ENCODE measurements around the gene XYLT1.

The XYLT1 gene

GRCh38 chr16:17518441-17518840 lies 47.7 kb upstream of the XYLT1 start:
- peak; percentile 75 for ATAC-seq
- TF ChIP-seq ZFP30 (CRISPR knock-in tag; IDR thresholded peaks at IDR 0.05) (peak; percentile 72), ZNF565 (CRISPR knock-in tag; conservative IDR thresholded peaks at IDR 0.05; ENCODE audit: low read depth) (no peak), ISL1 (CRISPR knock-in tag; IDR thresholded peaks at IDR 0.05) (peak; percentile 38; the same call in 1 of the 2 replicates), CSDC2 (CRISPR knock-in tag; IDR thresholded peaks at IDR 0.05) (no peak)

DNA sequence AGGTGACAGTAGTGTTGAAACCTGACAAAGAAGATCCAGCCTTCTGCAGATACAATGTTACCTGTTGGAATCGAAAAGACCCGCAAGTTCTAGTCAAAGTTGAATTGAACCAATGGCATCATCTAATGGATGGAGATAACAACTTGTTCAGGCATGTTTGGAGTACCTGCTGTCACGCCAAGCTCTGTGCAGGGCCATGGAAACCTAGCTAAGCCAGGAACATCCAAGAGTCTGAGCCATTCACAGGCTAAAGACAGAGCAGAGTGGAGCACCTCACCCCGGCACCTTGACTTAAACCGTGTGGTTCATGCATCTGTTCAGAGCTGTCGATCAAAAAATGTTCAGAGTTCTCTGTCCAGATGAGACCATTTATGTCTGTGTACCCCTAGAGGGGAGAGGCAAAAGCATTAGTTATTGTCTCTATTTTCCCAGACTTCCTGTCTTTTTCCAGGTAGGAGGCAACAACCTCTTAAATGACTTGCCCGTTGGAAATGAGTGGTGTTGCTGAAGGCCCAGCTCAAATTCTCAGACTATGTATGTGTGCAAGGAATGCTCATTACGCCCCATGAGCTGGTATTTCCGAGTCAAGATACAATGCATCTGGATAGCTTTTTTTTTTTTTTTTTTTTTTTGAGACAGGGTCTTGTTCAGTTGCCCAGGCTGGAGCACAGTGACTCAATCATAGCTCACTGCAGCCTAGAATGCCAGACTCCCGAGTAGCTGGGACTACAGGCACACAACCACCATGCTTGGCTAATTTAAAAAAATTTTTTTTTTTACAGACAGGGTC lies 44.9 kb upstream of the XYLT1 start:
- TF ChIP-seq ZNF8 (CRISPR knock-in tag; IDR thresholded peaks at IDR 0.05): no peak
- TF ChIP-seq, protein P1, sequence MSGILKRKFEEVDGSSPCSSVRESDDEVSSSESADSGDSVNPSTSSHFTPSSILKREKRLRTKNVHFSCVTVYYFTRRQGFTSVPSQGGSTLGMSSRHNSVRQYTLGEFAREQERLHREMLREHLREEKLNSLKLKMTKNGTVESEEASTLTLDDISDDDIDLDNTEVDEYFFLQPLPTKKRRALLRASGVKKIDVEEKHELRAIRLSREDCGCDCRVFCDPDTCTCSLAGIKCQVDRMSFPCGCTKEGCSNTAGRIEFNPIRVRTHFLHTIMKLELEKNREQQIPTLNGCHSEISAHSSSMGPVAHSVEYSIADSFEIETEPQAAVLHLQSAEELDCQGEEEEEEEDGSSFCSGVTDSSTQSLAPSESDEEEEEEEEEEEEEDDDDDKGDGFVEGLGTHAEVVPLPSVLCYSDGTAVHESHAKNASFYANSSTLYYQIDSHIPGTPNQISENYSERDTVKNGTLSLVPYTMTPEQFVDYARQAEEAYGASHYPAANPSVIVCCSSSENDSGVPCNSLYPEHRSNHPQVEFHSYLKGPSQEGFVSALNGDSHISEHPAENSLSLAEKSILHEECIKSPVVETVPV (CRISPR knock-in tag; IDR thresholded peaks at IDR 0.05): no peak
- no peak for TF ChIP-seq ARNTL (CRISPR knock-in tag; IDR thresholded peaks at IDR 0.05; ENCODE audit: borderline replicate concordance, low read depth)
- TF ChIP-seq ESRRG (CRISPR knock-in tag; IDR thresholded peaks at IDR 0.05): no peak
- TF ChIP-seq, protein P2, sequence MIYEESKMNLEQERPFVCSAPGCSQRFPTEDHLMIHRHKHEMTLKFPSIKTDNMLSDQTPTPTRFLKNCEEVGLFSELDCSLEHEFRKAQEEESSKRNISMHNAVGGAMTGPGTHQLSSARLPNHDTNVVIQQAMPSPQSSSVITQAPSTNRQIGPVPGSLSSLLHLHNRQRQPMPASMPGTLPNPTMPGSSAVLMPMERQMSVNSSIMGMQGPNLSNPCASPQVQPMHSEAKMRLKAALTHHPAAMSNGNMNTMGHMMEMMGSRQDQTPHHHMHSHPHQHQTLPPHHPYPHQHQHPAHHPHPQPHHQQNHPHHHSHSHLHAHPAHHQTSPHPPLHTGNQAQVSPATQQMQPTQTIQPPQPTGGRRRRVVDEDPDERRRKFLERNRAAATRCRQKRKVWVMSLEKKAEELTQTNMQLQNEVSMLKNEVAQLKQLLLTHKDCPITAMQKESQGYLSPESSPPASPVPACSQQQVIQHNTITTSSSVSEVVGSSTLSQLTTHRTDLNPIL (CRISPR knock-in tag; IDR thresholded peaks at IDR 0.05; ENCODE audit: low read depth): no peak
- no peak for TF ChIP-seq TCF4 (CRISPR knock-in tag; IDR thresholded peaks at IDR 0.05; ENCODE audit: borderline replicate concordance)
- no peak for TF ChIP-seq RARB (CRISPR knock-in tag; IDR thresholded peaks at IDR 0.05)
- no peak for TF ChIP-seq ZNF565 (CRISPR knock-in tag; conservative IDR thresholded peaks at IDR 0.05; ENCODE audit: low read depth)
- TF ChIP-seq SNAI2 (CRISPR knock-in tag; IDR thresholded peaks at IDR 0.05): no peak
- TF ChIP-seq ZC3H10 (CRISPR knock-in tag; IDR thresholded peaks at IDR 0.05): no peak
- TF ChIP-seq PPARA (CRISPR knock-in tag; IDR thresholded peaks at IDR 0.05; ENCODE audit: borderline replicate concordance): no peak
- TF ChIP-seq ZFP30 (CRISPR knock-in tag; IDR thresholded peaks at IDR 0.05): no peak
- no peak for TF ChIP-seq GLIS3 (CRISPR knock-in tag; IDR thresholded peaks at IDR 0.05)
- TF ChIP-seq, protein P3, sequence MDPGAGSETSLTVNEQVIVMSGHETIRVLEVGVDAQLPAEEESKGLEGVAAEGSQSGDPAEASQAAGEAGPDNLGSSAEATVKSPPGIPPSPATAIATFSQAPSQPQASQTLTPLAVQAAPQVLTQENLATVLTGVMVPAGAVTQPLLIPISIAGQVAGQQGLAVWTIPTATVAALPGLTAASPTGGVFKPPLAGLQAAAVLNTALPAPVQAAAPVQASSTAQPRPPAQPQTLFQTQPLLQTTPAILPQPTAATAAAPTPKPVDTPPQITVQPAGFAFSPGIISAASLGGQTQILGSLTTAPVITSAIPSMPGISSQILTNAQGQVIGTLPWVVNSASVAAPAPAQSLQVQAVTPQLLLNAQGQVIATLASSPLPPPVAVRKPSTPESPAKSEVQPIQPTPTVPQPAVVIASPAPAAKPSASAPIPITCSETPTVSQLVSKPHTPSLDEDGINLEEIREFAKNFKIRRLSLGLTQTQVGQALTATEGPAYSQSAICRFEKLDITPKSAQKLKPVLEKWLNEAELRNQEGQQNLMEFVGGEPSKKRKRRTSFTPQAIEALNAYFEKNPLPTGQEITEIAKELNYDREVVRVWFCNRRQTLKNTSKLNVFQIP (CRISPR knock-in tag; IDR thresholded peaks at IDR 0.05; ENCODE audit: borderline replicate concordance, low read depth): no peak
- no peak for TF ChIP-seq PATZ1 (CRISPR knock-in tag; IDR thresholded peaks at IDR 0.05; ENCODE audit: borderline replicate concordance)
- TF ChIP-seq OSR1 (CRISPR knock-in tag; IDR thresholded peaks at IDR 0.05): no peak
- no peak for TF ChIP-seq ZFP3 (CRISPR knock-in tag; IDR thresholded peaks at IDR 0.05)
- peak; percentile 52; the same call in 2 of the 3 replicates for ATAC-seq

GRCh38 chr16:17512636-17513220 lies 42.0 kb upstream of the XYLT1 start:
- TF ChIP-seq BACH2 (CRISPR knock-in tag; IDR thresholded peaks at IDR 0.05; ENCODE audit: borderline replicate concordance) (no peak), PATZ1 (CRISPR knock-in tag; IDR thresholded peaks at IDR 0.05; ENCODE audit: borderline replicate concordance) (no peak), ZFP3 (CRISPR knock-in tag; IDR thresholded peaks at IDR 0.05) (no peak)
- TF ChIP-seq, protein P1 (CRISPR knock-in tag; IDR thresholded peaks at IDR 0.05): no peak
- TF ChIP-seq, protein P2 (CRISPR knock-in tag; IDR thresholded peaks at IDR 0.05; ENCODE audit: low read depth): no peak
- peak; percentile 53 for ATAC-seq
